Prostate gland (tissue), 2 donors: ENCODE measurements around the gene ENOX2.
"Not testable (repeated sequence)": the region's sequence is repeated elsewhere in the genome, so short reads cannot be mapped to it uniquely, and the experiment has no call there.

Experiments
- CTCF ChIP-seq, 4 experiments: fragments of 200-600 bp in 2 of 4; fragments of 450-650 bp in 2 of 4; sonication (generic) in 2 of 4; IDR thresholded peaks; 1 replicate in 3 of 4; 2 replicates in 1 of 4; pipeline ENCODE4 v1.5.1; 2016 to 2019; ENCODE audit warnings: antibody characterized with exemption in 4 of 4, mild to moderate bottlenecking in 2 of 4, moderate library complexity in 2 of 4
- POLR2A ChIP-seq: fragments of 450-650 bp; IDR thresholded peaks from one replicate; pipeline ENCODE4 v1.6.1; 2016; ENCODE audit warnings: antibody characterized with exemption, mild to moderate bottlenecking
- POLR2AphosphoS5 ChIP-seq: sonication (generic); formaldehyde crosslinking; IDR thresholded peaks from one replicate; pipeline ENCODE4 v1.6.1; 2017; ENCODE audit warnings: antibody characterized with exemption

DNA sequence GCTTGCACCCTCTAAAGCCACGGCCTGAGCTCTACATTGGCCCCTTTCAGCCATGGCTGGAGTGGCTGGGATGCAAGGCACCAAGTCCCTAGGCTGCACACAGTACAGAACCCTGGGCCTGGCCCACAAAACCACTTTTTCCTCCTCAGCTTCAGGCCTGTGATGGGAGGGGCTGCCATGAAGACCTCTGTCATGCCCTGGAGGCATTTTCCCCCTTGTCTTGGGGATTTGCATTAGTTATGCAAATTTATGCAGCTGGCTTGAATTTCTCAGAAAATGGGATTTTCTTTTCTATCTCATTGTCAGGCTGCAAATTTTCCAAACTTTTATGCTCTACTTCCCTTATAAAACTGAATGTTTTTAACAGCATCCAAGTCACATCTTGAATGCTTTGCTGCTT is 16.7 kb upstream of the ENOX2 start:
- not testable (repeated sequence) for TF ChIP-seq CTCF (IDR thresholded peaks at IDR 0.05); POLR2A; POLR2AphosphoS5
